Bronchial epithelial cell (primary cell): Measurements from ENCODE around the gene TRPT1. TPM values are rescaled to one million over a fixed set of nuclear protein-coding genes. Genes with fewer than 3 reads are reported as not detected.

ENCODE experiments used
- DNase-seq: peaks from one replicate; pipeline ENCODE4 v3.0.0-alpha.2; 2010; ENCODE audit warnings: low read depth
- FAIRE-seq: peaks from 2 replicates; lab custom pipeline; 2011; peaks lifted over from hg19 to GRCh38; lab: Jason Lieb, UNC
- H3K27me3 ChIP-seq: 2 replicates; pipeline ENCODE4 v1.5.1; 2011; ENCODE audit warnings: low read length; ENCODE audit not compliant: control insufficient read depth, insufficient read depth
- H3K36me3 ChIP-seq: 2 replicates; pipeline ENCODE4 v1.5.1; 2011; ENCODE audit warnings: low read length; ENCODE audit not compliant: control insufficient read depth, insufficient read depth
- H3K4me3 ChIP-seq: 2 replicates; pipeline ENCODE4 v1.5.1; 2011; ENCODE audit warnings: mild to moderate bottlenecking, low read depth, low read length, control low read depth
- total RNA-seq: library from RNA; depleted of rRNA; stranded (reverse); fragments of >200 nt; gene quantifications from 2 replicates; pipeline ENCODE4 v1.2.1, GENCODE V29; 2014
- TF ChIP-seq, protein P1 (sequence below): IDR thresholded peaks from 2 replicates; pipeline ENCODE4 v1.5.1; 2011; ENCODE audit warnings: mild to moderate bottlenecking, moderate library complexity, low read length, control low read depth, inconsistent platforms; ENCODE audit not compliant: insufficient read depth, severe bottlenecking

TRPT1 gene
- total RNA-seq, 1 donor from 2014 or later: 24.5 TPM

DNA sequence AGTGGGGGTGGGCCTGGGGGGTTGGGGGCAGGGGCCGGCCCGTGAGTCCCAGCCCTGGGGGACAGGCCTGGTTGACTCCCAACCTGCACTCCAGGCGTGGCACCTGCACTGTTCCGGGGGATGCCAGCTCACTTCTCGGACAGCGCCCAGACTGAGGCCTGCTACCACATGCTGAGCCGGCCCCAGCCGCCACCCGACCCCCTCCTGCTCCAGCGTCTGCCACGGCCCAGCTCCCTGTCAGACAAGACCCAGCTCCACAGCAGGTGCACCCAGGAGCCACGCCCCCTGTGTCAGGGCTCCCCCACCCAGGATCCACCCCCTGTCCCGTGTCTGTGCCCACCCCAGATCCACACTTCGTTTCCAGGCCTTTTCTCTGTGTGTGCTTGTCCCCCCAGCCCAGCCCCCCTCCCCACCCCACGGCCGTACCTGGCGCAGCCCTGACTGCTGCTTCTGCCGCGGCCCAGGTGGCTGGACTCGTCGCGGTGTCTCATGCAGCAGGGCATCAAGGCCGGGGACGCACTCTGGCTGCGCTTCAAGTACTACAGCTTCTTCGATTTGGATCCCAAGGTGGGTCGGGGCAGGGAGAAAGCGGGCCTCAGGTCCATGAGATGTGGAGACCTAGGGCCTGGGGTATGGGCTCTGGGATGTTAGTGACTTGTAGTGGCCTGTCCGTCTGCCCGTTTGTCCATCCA is 14.7 kb downstream of the TRPT1 start:
- DNase-seq (no peak), FAIRE-seq (no peak)
- Histone ChIP-seq H3K36me3 (peaks cover 7% of the 10 kb centered on the region), H3K27me3 (no peaks in the 10 kb centered on the region), H3K4me3 (no peak overlapping the region)
- TF ChIP-seq, protein P1, sequence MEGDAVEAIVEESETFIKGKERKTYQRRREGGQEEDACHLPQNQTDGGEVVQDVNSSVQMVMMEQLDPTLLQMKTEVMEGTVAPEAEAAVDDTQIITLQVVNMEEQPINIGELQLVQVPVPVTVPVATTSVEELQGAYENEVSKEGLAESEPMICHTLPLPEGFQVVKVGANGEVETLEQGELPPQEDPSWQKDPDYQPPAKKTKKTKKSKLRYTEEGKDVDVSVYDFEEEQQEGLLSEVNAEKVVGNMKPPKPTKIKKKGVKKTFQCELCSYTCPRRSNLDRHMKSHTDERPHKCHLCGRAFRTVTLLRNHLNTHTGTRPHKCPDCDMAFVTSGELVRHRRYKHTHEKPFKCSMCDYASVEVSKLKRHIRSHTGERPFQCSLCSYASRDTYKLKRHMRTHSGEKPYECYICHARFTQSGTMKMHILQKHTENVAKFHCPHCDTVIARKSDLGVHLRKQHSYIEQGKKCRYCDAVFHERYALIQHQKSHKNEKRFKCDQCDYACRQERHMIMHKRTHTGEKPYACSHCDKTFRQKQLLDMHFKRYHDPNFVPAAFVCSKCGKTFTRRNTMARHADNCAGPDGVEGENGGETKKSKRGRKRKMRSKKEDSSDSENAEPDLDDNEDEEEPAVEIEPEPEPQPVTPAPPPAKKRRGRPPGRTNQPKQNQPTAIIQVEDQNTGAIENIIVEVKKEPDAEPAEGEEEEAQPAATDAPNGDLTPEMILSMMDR: no peak

GRCh38 chr11:64210301-64211020 is 15.5 kb downstream of the TRPT1 start:
- FAIRE-seq: no peak
- Histone ChIP-seq H3K4me3 (no peak overlapping the region), H3K36me3 (peaks cover 16% of the 10 kb centered on the region), H3K27me3 (no peaks in the 10 kb centered on the region)
- TF ChIP-seq, protein P1: no peak
- DNase-seq: no peak

- FAIRE-seq: no peak
These were observed 16.5 kb downstream of the TRPT1 start for GRCh38 chr11:64209563-64209843.

DNA sequence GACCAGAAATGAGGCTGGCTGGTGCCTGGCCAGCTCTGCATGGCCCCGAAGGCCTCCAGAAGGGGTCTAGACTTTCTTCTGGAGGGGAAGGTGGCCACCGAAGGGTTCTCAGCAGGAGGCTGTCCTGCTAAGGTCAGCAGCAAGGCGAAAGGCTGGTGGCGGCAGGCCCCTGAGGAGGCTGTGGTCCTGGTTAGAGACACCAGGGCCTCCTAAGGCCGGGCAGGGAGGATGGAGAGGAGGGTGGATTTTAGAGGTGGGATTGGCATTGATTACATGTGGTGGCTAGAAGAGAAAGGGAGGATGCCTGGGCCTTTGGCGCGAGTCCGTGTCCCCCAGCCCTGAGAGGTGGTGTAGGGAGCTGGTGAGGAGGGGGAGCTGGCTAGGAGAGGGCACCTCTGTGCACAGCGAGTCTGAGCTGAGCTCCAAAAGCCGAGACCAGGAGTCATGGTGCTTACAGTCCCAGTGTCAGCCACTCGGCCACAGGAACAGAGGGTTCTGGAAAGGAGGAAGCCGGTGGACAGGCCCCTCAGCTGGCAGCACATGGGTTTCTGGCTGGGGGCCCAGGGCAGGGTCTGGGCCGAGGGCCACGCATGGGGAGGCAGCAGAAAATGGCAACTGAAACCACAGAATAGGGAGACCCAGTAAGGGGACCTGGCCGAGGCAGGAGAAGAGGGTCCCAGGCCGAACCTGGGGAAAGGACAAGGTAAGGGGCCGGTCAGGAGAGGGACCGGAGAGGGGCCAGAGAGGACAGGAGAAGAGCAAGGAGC is 17.0 kb downstream of the TRPT1 start:
- FAIRE-seq (no peak), DNase-seq (no peak)
- Histone ChIP-seq H3K36me3 (peaks cover 20% of the 10 kb centered on the region), H3K4me3 (no peak overlapping the region), H3K27me3 (no peaks in the 10 kb centered on the region)
- TF ChIP-seq, protein P1: no peak

More at GRCh38 chr11:64209563-64209843, 16.5 kb downstream of the TRPT1 start:
- Histone ChIP-seq H3K4me3 (no peak overlapping the region), H3K27me3 (no peaks in the 10 kb centered on the region), H3K36me3 (peaks cover 17% of the 10 kb centered on the region)
- DNase-seq: no peak
- TF ChIP-seq, protein P1: no peak

DNA sequence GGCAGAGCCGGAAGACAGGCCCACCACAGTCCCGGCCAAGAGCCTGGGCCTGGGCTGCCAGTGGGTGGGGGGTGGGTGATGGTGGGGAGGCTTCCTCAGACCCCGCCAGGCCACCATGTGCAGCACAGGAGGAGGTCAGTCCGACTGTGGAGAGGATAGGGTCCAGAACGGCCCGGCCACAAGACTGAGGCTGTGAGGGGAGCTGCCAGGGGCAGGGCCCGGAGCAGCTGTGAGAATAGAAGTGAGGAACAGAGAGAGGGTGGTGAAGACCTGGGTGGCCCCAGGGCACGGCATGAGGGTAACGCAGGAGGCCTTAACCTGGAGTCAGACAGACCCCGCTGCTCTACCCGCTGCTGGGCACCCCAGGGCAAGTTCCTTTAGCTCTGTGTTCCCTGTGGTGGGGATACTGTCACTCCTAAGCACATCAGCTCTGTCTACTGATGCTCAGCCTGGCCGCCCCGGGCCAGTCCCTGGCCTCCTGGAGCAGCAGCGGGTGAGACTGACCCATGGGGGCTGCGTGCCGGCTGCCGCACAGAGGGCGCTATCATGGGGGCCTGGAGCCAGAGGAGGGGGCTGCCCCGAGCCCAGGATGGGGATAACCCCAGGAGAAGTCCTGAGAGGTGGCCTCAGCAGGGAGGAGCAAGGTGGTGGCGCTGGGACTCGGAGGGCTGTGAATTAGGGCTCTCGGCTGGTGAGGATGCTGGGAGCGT is 17.7 kb downstream of the TRPT1 start:
- Histone ChIP-seq H3K4me3 (no peak overlapping the region), H3K36me3 (peaks cover 22% of the 10 kb centered on the region), H3K27me3 (no peaks in the 10 kb centered on the region)
- TF ChIP-seq, protein P1: no peak
- DNase-seq (no peak), FAIRE-seq (no peak)
